Kasumi-1 (cell line): ENCODE measurements around the gene EN2.

Experiments used
- DNase-seq, 2 experiments: peaks; one replicate each; lab custom pipeline; 2025; lab: John Stamatoyannopoulos, UW

EN2 gene

DNA sequence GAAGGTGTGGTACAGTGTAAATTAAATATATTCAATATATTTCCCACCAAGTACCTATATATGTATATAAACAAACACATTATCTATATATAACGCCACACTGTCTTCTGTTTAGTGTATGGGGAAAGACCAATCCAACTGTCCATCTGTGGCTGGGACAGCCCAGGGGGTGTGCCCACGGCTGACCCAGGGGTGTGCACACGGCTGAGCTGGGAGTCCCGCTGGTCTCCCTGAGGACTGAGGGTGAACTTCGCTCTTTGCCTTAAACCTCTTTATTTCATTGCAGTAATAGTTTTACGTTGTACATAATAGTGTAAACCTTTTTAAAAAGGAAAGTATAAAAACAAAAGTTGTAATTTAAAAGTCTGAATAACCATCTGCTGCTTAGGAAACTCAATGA is 6.3 kb downstream of the EN2 start:
- no peak for DNase-seq

- DNase-seq: no peak
Measured at GRCh38 chr7:155464948-155465739, 7.2 kb downstream of the EN2 start.

- DNase-seq: no peak
Measured at GRCh38 chr7:155465761-155466141, 7.8 kb downstream of the EN2 start.

GRCh38 chr7:155466142-155466813 is 8.3 kb downstream of the EN2 start:
- no peak for DNase-seq

DNA sequence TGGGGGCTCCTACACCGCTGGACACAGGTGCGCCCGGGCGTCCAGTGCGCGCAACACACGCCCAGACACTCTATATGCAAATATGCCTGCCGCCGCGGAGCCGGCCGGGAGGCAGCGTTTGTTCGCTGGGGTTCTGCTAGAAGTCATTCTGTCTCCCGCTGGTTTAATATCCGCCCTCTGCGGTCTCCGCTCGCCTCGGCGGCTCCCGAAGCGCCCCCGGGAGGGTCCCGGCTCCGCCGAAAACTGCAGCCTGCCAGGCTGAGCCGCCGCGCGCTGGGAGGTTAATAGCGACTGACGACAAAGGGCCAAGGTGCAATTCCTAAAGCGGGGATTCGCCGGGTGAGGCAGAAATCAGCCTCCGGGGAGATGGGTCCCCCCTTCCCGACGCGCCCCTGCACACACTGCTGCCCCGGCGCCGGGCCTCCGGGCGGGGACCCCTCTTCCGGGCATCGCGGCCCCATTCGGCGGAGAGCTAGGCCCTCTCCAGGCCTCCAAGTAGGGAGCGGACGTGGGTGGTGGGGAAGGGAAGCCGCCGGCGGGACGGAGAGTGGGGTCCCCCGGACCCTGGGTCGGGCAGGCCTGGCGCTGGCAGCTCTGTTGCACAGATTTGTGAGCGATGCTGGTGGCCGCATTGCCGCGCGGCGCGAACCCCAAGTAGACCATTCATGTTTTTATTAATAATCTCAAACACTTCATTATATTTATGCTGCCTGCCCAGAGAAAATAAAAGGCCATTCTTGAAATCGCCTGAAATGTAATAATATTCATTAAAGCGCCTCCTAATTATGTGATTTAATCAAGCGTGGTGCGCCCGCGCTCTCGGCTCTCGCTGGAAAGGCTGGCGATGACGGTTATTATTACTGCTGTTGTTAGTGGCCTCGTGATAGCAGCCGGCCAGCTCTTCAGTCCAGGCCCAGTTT is 9.1 kb downstream of the EN2 start:
- DNase-seq: no peak

DNA sequence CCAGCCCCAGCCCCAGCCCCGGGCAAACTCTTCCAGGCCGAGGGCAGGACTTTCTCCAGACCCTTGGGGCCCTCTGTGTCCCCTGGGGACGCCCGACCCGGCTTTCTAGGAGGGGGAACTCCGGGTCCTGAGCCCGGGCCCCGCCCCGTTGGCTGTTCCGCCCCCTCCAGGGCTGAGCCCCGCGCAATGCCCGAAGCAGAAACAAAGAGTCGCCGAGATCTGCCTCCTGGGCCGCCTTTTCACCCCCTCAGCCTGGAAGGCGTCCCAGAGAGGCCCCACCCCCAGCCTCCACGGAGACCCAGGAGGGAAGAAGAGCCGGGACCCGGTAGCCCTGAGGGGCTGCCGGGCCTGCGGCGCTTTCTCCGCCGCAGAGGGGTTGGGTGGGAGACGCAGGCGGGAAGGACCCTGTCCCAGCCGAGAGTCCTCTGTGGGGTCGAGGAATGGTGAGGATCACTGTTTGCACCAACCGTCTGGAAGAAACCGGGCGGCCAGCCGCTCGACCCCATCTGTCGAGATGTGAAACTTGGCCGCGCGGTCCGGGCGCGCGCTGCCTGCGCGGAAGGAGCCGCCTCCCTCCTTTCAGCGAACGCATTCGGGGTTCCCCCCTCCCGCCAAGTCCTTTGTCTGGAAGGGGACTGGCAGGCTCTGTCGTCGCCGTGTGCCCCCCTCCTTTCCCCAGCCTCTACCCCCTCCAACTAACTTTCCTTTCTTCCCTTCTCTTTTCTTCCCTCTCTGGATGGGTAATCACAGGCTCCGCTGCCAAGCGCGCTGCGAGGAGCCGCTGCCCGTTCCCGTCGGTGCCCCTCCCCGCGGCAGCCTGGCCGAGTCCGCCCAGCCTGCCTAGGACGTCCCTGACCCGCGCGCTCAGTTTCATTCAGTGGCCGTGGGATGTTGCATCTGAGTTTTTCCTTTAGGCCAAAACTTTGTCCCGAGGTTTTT is 10.2 kb downstream of the EN2 start:
- no peak for DNase-seq

- no peak for DNase-seq
Measured at GRCh38 chr7:155468785-155469148, 10.8 kb downstream of the EN2 start.

DNA sequence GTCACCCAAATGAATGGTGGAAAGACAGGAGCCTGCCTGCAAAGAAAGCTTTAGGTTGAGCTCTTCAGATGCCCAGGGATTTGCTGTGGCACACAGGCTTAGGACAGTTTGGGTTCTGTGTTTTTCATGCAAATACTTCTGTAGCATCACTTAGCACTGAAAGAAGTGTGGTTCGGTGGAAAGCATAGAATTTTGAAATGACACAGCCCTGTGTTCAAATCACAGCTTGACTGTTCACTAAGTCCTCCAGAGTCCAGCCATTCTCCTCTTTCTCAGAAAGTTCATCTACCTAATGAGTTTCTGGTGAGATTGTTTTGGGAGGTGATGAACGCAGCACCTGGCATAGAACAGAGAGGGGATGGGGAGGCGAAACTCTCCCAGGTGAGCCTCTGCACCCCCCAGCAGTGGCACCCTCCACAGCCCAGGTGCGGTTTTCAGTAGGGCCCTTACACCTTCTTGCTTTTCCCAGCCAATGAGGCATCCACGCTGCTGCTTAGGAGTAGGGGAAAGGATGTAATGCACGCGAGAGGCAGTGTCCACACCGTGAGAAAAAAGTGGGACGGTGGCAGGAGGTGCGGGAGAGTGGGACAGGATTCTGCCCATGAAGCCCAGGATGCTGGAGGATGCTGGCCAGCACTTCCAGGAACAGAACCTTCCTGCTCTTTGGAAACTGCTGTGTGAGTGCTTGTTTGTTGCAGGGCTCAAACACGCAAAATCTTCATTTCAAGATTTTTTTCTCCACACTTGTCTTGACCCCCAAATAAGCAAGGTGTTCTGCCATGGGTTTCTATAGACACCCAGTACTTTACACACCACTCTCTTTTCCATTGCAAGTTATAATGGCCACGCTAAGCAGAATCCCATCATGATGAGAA is 11.6 kb downstream of the EN2 start:
- DNase-seq: no peak

- no peak for DNase-seq
Measured at GRCh38 chr7:155470186-155470487, 12.2 kb downstream of the EN2 start.

- no peak for DNase-seq
Measured at GRCh38 chr7:155470686-155471638, 13.0 kb downstream of the EN2 start.

DNA sequence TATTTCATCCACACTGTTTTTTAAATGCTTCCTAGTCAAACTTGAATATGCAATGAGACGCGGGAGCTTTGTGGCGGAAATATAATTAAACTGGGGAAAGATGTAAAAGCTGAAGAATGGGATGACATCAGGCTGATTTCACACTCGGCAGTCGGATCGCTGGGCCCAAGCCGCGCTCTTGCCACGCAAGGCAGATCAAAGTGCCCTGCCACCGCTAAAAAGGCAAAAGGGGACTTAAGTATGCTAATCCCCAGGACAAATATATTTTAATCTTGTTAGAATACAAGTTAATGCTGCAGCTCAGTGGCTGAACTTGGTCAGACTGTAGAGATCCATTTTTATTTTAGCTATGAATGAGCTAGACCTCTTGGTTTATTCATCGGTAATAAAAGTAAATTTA is 13.8 kb downstream of the EN2 start:
- DNase-seq: no peak

- DNase-seq: no peak
Measured at GRCh38 chr7:155477476-155477875, 19.5 kb downstream of the EN2 start.

- DNase-seq: no peak
Measured at GRCh38 chr7:155481764-155482163, 23.8 kb downstream of the EN2 start.

DNA sequence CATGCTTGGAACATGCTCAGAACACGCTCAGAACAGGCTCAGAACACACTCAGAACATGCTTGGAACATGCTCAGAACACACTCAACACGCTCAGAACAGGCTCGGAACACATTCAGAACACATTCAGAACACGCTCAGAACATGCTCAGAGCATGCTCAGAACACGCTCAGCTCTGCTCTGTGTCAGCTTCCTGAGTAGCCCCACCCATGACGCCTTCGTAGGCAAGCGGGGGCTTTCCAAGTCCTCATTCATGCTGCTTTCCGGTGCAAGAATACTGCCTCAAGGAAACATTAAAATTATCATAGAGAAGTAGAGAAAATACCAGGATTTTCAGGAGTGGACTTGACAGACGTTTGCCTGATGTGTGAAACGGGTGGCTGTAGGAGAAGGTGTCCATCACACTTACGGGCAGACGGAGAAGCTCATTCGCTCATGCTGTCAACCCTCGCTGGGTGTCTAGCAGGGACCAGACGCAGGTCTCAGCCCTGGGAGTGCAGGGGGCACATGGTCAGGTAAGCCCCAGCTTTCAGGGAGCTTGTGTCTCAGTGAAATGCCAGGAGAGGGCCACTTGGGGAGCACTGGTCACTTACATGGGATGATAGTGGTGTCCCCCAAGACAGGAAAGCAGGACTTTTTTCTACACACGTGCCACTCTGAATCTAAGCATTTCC is 24.7 kb downstream of the EN2 start:
- DNase-seq: no peak

GRCh38 chr7:155483245-155483644 is 25.3 kb downstream of the EN2 start:
- no peak for DNase-seq

DNA sequence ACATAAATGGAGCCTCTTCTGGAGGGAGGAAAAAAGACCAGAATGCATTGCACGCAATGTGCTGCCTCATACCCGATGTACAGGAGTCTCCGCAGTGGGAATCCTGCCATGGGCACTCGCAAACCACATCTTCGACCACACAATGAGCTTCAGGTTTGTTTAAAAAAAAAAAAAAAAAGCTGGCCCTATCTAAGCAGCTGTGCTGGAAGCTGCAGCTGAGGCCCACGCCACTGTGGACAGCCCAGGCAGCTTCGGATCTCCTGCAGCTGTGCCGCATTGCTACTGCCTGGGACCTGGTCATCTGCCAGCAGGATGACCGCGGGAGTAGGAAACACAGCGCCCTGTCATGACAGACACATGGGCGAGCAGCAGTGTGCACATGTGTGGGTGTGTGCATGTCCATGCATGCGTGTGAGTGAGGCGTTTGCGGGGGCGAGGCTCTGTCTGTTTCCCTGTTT is 26.0 kb downstream of the EN2 start:
- no peak for DNase-seq

DNA sequence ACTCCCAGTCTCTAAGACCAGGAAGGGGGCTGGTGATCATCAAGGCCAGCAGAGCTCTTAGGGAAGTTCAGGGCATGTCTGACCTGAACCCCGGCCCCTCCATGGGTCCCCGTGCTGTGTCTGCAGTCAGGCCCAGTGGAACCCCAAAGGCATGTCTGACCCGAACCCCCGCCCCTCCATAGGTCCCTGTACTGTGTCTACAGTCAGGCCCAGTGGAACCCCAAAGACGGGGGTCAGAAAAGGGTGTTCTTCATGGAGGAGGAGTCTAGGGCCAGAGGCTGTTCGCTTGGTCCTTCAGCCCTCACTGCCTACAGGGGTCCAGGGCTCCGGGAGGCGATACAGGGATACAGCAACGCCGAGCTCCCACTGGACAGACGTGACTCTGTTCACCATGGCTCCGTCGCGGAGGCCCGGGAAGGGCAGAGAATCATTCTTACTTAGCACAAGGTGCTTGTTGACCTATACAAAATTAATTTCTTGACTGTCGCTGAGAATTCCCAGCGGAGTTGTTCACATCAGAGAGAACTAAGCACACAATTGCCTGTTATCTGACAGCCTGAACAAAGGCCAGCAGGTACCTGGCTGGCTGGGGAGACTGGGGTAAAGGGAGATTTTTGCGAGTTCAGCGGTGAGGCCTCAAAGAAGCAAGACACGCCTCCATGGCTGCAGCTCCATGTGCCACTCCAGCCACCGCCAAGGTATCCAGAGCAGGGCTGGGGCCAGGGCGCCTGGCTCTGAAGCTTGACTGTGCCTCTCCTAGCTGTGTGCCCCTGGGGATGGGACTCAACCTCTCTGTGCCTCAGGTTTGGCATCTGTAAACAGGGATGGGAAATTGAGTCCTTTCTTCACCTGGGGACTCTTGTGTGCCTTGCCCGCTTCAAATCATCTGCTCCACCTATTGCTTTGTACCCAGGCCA is 26.8 kb downstream of the EN2 start:
- no peak for DNase-seq
